SK-N-MC (cell line): ENCODE measurements around the gene FAM149B1.

ENCODE experiments used
- EZH2 ChIP-seq: fragments of 200-600 bp; sonication (generic); IDR thresholded peaks from one replicate; pipeline ENCODE4 v1.6.1; 2017; ENCODE audit warnings: antibody characterized with exemption
- POLR2AphosphoS5 ChIP-seq: IDR thresholded peaks from 2 replicates; pipeline ENCODE4 v1.6.1; 2012; ENCODE audit warnings: mild to moderate bottlenecking, low read depth, low read length, borderline replicate concordance

DNA sequence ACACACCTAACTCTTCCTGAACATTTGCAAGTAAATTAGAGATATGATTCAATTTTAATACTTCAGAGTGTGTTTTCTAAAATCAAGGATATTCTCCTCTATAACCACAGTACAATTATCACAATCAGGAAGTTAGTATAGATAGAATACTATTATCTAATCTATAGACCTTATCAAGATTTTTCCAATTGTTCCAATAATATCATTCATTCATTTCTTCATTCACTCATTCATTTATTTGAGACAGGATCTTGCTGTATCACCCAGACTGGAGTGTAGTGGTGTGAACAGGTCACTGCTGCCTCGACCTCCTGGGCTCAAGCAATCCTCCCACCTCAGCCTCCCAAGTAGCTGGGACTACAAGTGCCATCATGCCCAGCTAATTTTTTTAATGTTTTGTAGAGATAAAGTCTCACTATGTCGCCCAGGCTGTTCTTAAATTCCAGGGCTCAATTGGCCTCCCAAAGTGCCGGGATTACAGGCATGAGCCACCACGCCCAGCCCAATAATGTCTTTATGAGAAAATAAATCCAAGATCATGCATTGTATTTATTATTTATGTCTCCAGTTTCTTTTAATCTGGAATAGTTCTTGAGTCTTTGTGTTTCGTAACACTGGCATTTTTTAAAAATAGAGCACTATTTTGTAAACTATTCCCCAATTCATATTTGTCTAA is 95.1 kb downstream of the FAM149B1 start:
- no peak for TF ChIP-seq POLR2AphosphoS5
- no peak for TF ChIP-seq EZH2
